ENCODE results near the gene TBC1D25. TPM values are rescaled to one million over a fixed set of nuclear protein-coding genes. Genes with fewer than 3 reads are reported as not detected.

TBC1D25 gene
- total and polyA plus RNA-seq, 2 of the 4 experiments (the other 2 are of a cell fraction): 11.3 to 15.9 TPM

- H2AFZ ChIP-seq (replicated peaks; ENCODE audit: low read length, poor library complexity): no peak overlapping the region
- BruUV-seq (replicated peaks): no TSS peak
- no peaks in the 10 kb centered on the region for H4K20me1 ChIP-seq (ENCODE audit: insufficient read depth, low read length)
- POLR2A ChIA-PET (ENCODE audit: unreplicated experiment): no interaction called here
- H3K27me3 ChIP-seq (ENCODE audit: control insufficient read depth, insufficient read depth, low read length): no peaks in the 10 kb centered on the region
- no peak overlapping the region for H2AK9ac ChIP-seq (replicated peaks; ENCODE audit: low read depth, low read length, poor library complexity)
- no peak overlapping the region for H2BK15ac ChIP-seq (ENCODE audit: low read depth, low read length)
- in situ Hi-C loops (cut with MboI; ENCODE audit: low sequenced_read_pairs): no loop called here
- H3K9ac ChIP-seq (ENCODE audit: low read depth, low read length): no peak overlapping the region
- no peak overlapping the region for H3K4me3 ChIP-seq (ENCODE audit: insufficient read depth, low read depth, low read length)
- H2AK5ac ChIP-seq (ENCODE audit: low read depth, low read length): no peak overlapping the region
- H4K91ac ChIP-seq (ENCODE audit: insufficient read depth, low read depth, low read length): no peak overlapping the region
- TF ChIP-seq RAD21 (IDR thresholded peaks at IDR 0.05; ENCODE audit: low read length) (no peak), POLR2A (IDR thresholded peaks at IDR 0.05; ENCODE audit: low read depth, low read length) (no peak), MAFK (IDR thresholded peaks at IDR 0.05; ENCODE audit: low read depth, low read length) (no peak), SMC3 (IDR thresholded peaks at IDR 0.05; ENCODE audit: low read depth, low read length) (no peak), MAZ (IDR thresholded peaks at IDR 0.05; ENCODE audit: borderline replicate concordance, low read depth, low read length) (no peak), BHLHE40 (IDR thresholded peaks at IDR 0.05; ENCODE audit: low read depth, low read length) (no peak), MXI1 (IDR thresholded peaks at IDR 0.05; ENCODE audit: borderline replicate concordance, low read depth, low read length) (no peak), RCOR1 (IDR thresholded peaks at IDR 0.05; ENCODE audit: insufficient replicate concordance, low read length) (no peak), CHD1 (IDR thresholded peaks at IDR 0.05; ENCODE audit: low read depth, low read length) (no peak), RFX5 (IDR thresholded peaks at IDR 0.05; ENCODE audit: low read depth, low read length) (no peak), FOS (IDR thresholded peaks at IDR 0.05; ENCODE audit: low read depth, low read length) (no peak), ELK1 (IDR thresholded peaks at IDR 0.05; ENCODE audit: borderline replicate concordance, low read depth, low read length) (no peak), NFE2L2 (IDR thresholded peaks at IDR 0.05; ENCODE audit: low read depth, low read length) (no peak), CEBPB (IDR thresholded peaks at IDR 0.05; ENCODE audit: low read depth, low read length) (no peak)
- TF ChIP-seq, protein P1, sequence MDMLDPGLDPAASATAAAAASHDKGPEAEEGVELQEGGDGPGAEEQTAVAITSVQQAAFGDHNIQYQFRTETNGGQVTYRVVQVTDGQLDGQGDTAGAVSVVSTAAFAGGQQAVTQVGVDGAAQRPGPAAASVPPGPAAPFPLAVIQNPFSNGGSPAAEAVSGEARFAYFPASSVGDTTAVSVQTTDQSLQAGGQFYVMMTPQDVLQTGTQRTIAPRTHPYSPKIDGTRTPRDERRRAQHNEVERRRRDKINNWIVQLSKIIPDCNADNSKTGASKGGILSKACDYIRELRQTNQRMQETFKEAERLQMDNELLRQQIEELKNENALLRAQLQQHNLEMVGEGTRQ (IDR thresholded peaks at IDR 0.05; ENCODE audit: low read depth, low read length): no peak
- TF ChIP-seq, protein P2, sequence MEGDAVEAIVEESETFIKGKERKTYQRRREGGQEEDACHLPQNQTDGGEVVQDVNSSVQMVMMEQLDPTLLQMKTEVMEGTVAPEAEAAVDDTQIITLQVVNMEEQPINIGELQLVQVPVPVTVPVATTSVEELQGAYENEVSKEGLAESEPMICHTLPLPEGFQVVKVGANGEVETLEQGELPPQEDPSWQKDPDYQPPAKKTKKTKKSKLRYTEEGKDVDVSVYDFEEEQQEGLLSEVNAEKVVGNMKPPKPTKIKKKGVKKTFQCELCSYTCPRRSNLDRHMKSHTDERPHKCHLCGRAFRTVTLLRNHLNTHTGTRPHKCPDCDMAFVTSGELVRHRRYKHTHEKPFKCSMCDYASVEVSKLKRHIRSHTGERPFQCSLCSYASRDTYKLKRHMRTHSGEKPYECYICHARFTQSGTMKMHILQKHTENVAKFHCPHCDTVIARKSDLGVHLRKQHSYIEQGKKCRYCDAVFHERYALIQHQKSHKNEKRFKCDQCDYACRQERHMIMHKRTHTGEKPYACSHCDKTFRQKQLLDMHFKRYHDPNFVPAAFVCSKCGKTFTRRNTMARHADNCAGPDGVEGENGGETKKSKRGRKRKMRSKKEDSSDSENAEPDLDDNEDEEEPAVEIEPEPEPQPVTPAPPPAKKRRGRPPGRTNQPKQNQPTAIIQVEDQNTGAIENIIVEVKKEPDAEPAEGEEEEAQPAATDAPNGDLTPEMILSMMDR (conservative IDR thresholded peaks at IDR 0.05; ENCODE audit: low read depth, low read length): no peak
- H3K23ac ChIP-seq (ENCODE audit: low read depth, low read length): no peak overlapping the region
- CTCF ChIA-PET: no interaction called here
- no peaks in the 10 kb centered on the region for H3K9me3 ChIP-seq (ENCODE audit: control insufficient read depth, insufficient read depth, low read length)
- peaks cover 6% of the 10 kb centered on the region; the same call in 1 of the 2 replicates for H3K9me1 ChIP-seq (ENCODE audit: insufficient read depth, low read length)
- H3K18ac ChIP-seq (ENCODE audit: low read depth, low read length): no peak overlapping the region
- H2BK120ac ChIP-seq (ENCODE audit: low read depth, low read length): no peak overlapping the region
- no peak overlapping the region for H3K4me2 ChIP-seq (ENCODE audit: low read depth, low read length)
- peaks cover 30% of the 10 kb centered on the region for H3K36me3 ChIP-seq (ENCODE audit: control insufficient read depth, insufficient read depth, low read length)
- H2BK20ac ChIP-seq (ENCODE audit: low read depth, low read length): no peak overlapping the region
- H3K4ac ChIP-seq (ENCODE audit: low read depth, low read length): no peak overlapping the region
- ATAC-seq (ENCODE audit: low read depth) (no peak), DNase-seq (no peak)
- no peak overlapping the region for H3K27ac ChIP-seq (ENCODE audit: insufficient read depth, low read length)
- dilution Hi-C loops (cut with HindIII; ENCODE audit: low sequenced_read_pairs, unreplicated experiment): no loop called here
- no peak overlapping the region for H3K56ac ChIP-seq (ENCODE audit: extremely low read depth, insufficient read depth, low read length)
- intact Hi-C loops (cut with micrococcal nuclease): no loop called here
- H3K14ac ChIP-seq (replicated peaks; ENCODE audit: low read depth, low read length): no peak overlapping the region
- H2BK5ac ChIP-seq (ENCODE audit: low read depth, low read length, poor library complexity, severe bottlenecking): no peak overlapping the region
- no peaks in the 10 kb centered on the region; the same call in 1 of the 2 replicates for H3K4me1 ChIP-seq (ENCODE audit: control insufficient read depth, insufficient read depth, low read length)
- 91% methylated on average over 14 of the region's 24 CpGs; no CpG with 5 or more reads in 1 of the 2 experiments for WGBS, 2 experiments (ENCODE audit: extremely low coverage in 2 of 2, insufficient read length in 1 of 2)
- H4K5ac ChIP-seq (ENCODE audit: low read depth, low read length): no peak overlapping the region
- peaks cover 0 to 5% of the 10 kb centered on the region in 2 experiments; a peak in 2 of 4 replicates for H3K79me1 ChIP-seq (ENCODE audit: low read depth in 1 of 2, low read length in 2 of 2)
- H4K8ac ChIP-seq (ENCODE audit: low read depth in 2 of 2, low read length in 2 of 2): no peak overlapping the region
Observed at GRCh38 chrX:48559636-48560035, 20.1 kb downstream of the TBC1D25 start.

All from IMR-90 (cell line).